MCF 10A (cell line): ENCODE measurements around the gene FAM222A. TPM values are rescaled to one million over a fixed set of nuclear protein-coding genes. Genes with fewer than 3 reads are reported as not detected.

ENCODE experiments used
- BruUV-seq: library from RNA; stranded (reverse); fragments of 400-500 nt; replicated peaks from 2 replicates; lab custom pipeline; 2021; lab: Mats Ljungman, UMichigan
- CTCF ChIA-PET: fragments of 300-600 bp; sonication (Branson Sonifier 250); formaldehyde crosslinking; extraction: SDS; loops from one replicate; lab custom pipeline; 2021; ENCODE audit warnings: antibody characterized with exemption, inconsistent platforms; lab: Yijun Ruan, JAX
- POLR2A ChIA-PET: fragments of 300-600, 350-650 bp; sonication (Branson Sonifier 250); formaldehyde crosslinking; extraction: SDS; loops from one replicate; lab custom pipeline; 2020; ENCODE audit warnings: antibody characterized with exemption, inconsistent platforms; lab: Yijun Ruan, JAX
- DNase-seq: peaks from one replicate; pipeline ENCODE4 v3.0.0-alpha.2; 2018; ENCODE audit not compliant: unreplicated experiment
- H3K27ac Mint-ChIP-seq: one replicate; pipeline ENCODE4 v1.8.0; 2022; ENCODE audit warnings: mild to moderate bottlenecking, low read depth, mixed read lengths; ENCODE audit not compliant: unreplicated experiment
- H3K27me3 Mint-ChIP-seq: one replicate; pipeline ENCODE4 v1.8.0; 2022; ENCODE audit warnings: mixed read lengths; ENCODE audit not compliant: insufficient read depth, unreplicated experiment
- H3K36me3 Mint-ChIP-seq: one replicate; pipeline ENCODE4 v1.8.0; 2022; ENCODE audit warnings: mild to moderate bottlenecking, moderate library complexity, mixed read lengths; ENCODE audit not compliant: insufficient read depth, unreplicated experiment
- H3K4me1 Mint-ChIP-seq: one replicate; pipeline ENCODE4 v1.8.0; 2022; ENCODE audit warnings: mixed read lengths; ENCODE audit not compliant: insufficient read depth, unreplicated experiment
- H3K4me3 Mint-ChIP-seq: one replicate; pipeline ENCODE4 v1.8.0; 2022; ENCODE audit warnings: mild to moderate bottlenecking, moderate library complexity, mixed read lengths; ENCODE audit not compliant: unreplicated experiment
- H3K9me3 Mint-ChIP-seq: one replicate; pipeline ENCODE4 v1.8.0; 2022; ENCODE audit warnings: mixed read lengths; ENCODE audit not compliant: unreplicated experiment
- CTCF ChIP-seq: fragments of 200-600 bp; IDR thresholded peaks from one replicate; pipeline ENCODE4 v1.8.0; 2022; ENCODE audit warnings: antibody characterized with exemption, mild to moderate bottlenecking; ENCODE audit not compliant: unreplicated experiment
- intact Hi-C: fragments of 100-400 bp; cut with micrococcal nuclease; formaldehyde crosslinking; loops from 2 replicates; pipeline ENCODE4 v1.14.1; 2022
- total RNA-seq: library from RNA; stranded (reverse); gene quantifications from 2 replicates; pipeline ENCODE4 v1.2.3, GENCODE V29; 2022

The FAM222A gene
- total RNA-seq, 1 experiment from 2014 or later = 0.19 TPM

- Mint-ChIP-seq H3K9me3 (no peaks in the 10 kb centered on the region), H3K27me3 (no peaks in the 10 kb centered on the region), H3K4me3 (no peak overlapping the region), H3K27ac (no peak overlapping the region), H3K4me1 (peaks cover 12% of the 10 kb centered on the region), H3K36me3 (no peaks in the 10 kb centered on the region)
- BruUV-seq = no TSS peak
- TF ChIP-seq CTCF = no peak
- DNase-seq = no peak
- POLR2A ChIA-PET = interaction anchor here (0.6 kb wide), 1 partner anchor 997 kb away, joined by 4 read pairs; no protein-coding TSS in a partner anchor
- CTCF ChIA-PET = interaction anchor here (0.6 to 7.0 kb wide), 11 partner anchors 9 to 258 kb away, joined by 3 to 93 read pairs (median 3); no protein-coding TSS in a partner anchor
- intact Hi-C loops = no loop called here
Observed at GRCh38 chr12:109776624-109777023, 63.0 kb downstream of the FAM222A start.

GRCh38 chr12:109777544-109777943, 63.9 kb downstream of the FAM222A start:
- no peak overlapping the region for H3K27ac Mint-ChIP-seq
- H3K4me3 Mint-ChIP-seq = peak overlapping the region; percentile 17

GRCh38 chr12:109778684-109779083, 65.1 kb downstream of the FAM222A start:
- Mint-ChIP-seq H3K9me3 (no peaks in the 10 kb centered on the region), H3K36me3 (no peaks in the 10 kb centered on the region), H3K4me1 (peaks cover 5% of the 10 kb centered on the region), H3K4me3 (no peak overlapping the region), H3K27ac (no peak overlapping the region), H3K27me3 (no peaks in the 10 kb centered on the region)
- CTCF ChIA-PET = interaction anchor here (7.0 kb wide), 1 partner anchor 180 kb away, joined by 93 read pairs; no protein-coding TSS in a partner anchor
- TF ChIP-seq CTCF = no peak
- intact Hi-C loops = no loop called here
- BruUV-seq = no TSS peak
- no peak for DNase-seq
- POLR2A ChIA-PET = interaction anchor here (0.6 kb wide), 1 partner anchor 171 kb away, joined by 3 read pairs; no protein-coding TSS in a partner anchor

More at GRCh38 chr12:109777544-109777943, 63.9 kb downstream of the FAM222A start:
- Mint-ChIP-seq H3K36me3 (no peaks in the 10 kb centered on the region), H3K27me3 (no peaks in the 10 kb centered on the region), H3K9me3 (no peaks in the 10 kb centered on the region), H3K4me1 (peaks cover 12% of the 10 kb centered on the region)
- ChIA-PET CTCF (interaction anchor here (0.6 to 7.0 kb wide), 8 partner anchors 21 to 277 kb away, joined by 3 to 93 read pairs (median 4); no protein-coding TSS in a partner anchor), POLR2A (interaction anchor here (0.6 kb wide), 1 partner anchor 333 kb away, joined by 3 read pairs; no protein-coding TSS in a partner anchor)
- peak; percentile 52 for DNase-seq
- no peak for TF ChIP-seq CTCF
- BruUV-seq = no TSS peak
- intact Hi-C loops = no loop called here

- CTCF ChIA-PET = no interaction called here
- intact Hi-C loops = no loop called here
- TF ChIP-seq CTCF = no peak
- H3K9me3 Mint-ChIP-seq = no peaks in the 10 kb centered on the region
- no peak overlapping the region for H3K27ac Mint-ChIP-seq
- H3K4me3 Mint-ChIP-seq = no peak overlapping the region
- no peak for DNase-seq
- POLR2A ChIA-PET = no interaction called here
- peaks cover 5% of the 10 kb centered on the region for H3K4me1 Mint-ChIP-seq
- H3K27me3 Mint-ChIP-seq = no peaks in the 10 kb centered on the region
- BruUV-seq = no TSS peak
- H3K36me3 Mint-ChIP-seq = no peaks in the 10 kb centered on the region
Observed at GRCh38 chr12:109779382-109779781, 65.8 kb downstream of the FAM222A start.
